Astrocyte (in vitro differentiated cells and primary cell): ENCODE results near the gene GPAT2.
"Not testable (repeated sequence)": the region's sequence is repeated elsewhere in the genome, so short reads cannot be mapped to it uniquely, and the experiment has no call there.

Experiments used
- EZH2 ChIP-seq: IDR thresholded peaks from 2 replicates; pipeline ENCODE4 v1.6.1; 2012; ENCODE audit warnings: mild to moderate bottlenecking, low read length, inconsistent platforms; ENCODE audit not compliant: insufficient read depth
- TF ChIP-seq, protein P1 (sequence below): IDR thresholded peaks from 2 replicates; pipeline ENCODE4 v1.5.1; 2011; ENCODE audit warnings: low read depth, mild to moderate bottlenecking, inconsistent platforms, low read length, moderate library complexity; ENCODE audit not compliant: insufficient read depth

DNA sequence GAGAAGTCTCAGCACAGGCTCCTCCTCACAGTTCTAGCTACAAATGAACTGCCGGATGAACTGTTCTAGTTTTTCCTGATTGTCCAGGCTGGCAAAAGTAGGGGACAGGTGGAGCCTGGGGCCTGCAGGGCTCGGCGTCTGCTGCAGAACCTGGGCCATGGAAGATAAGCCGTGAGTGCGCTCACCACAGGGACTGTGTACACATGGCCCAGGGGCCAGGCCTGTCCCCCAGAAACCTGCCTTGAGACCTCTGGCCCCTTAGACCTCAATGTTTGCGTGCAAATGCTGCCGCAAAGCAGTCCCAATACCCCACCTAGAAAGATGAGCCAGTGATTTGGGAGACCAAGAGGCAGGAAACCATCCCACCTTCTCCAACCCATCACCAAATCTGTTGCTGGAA is 12.6 kb downstream of the GPAT2 start:
- TF ChIP-seq, protein P1, sequence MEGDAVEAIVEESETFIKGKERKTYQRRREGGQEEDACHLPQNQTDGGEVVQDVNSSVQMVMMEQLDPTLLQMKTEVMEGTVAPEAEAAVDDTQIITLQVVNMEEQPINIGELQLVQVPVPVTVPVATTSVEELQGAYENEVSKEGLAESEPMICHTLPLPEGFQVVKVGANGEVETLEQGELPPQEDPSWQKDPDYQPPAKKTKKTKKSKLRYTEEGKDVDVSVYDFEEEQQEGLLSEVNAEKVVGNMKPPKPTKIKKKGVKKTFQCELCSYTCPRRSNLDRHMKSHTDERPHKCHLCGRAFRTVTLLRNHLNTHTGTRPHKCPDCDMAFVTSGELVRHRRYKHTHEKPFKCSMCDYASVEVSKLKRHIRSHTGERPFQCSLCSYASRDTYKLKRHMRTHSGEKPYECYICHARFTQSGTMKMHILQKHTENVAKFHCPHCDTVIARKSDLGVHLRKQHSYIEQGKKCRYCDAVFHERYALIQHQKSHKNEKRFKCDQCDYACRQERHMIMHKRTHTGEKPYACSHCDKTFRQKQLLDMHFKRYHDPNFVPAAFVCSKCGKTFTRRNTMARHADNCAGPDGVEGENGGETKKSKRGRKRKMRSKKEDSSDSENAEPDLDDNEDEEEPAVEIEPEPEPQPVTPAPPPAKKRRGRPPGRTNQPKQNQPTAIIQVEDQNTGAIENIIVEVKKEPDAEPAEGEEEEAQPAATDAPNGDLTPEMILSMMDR: not testable (repeated sequence)
- TF ChIP-seq EZH2: not testable (repeated sequence)
